HUES64 (cell line): Measurements from ENCODE around the gene CPO.

ENCODE experiments used
- H3K27ac ChIP-seq: 2 replicates; pipeline ENCODE4 v1.7.0; 2013; ENCODE audit warnings: low read depth, low read length, inconsistent platforms
- H3K27me3 ChIP-seq: 2 replicates; pipeline ENCODE4 v1.6.1; 2013; ENCODE audit warnings: mild to moderate bottlenecking, low read length; ENCODE audit not compliant: insufficient read depth
- H3K36me3 ChIP-seq: 2 replicates; pipeline ENCODE4 v1.6.1; 2013; ENCODE audit warnings: mild to moderate bottlenecking, low read length; ENCODE audit not compliant: insufficient read depth
- H3K4me1 ChIP-seq: 2 replicates; pipeline ENCODE4 v1.6.1; 2013; ENCODE audit warnings: mild to moderate bottlenecking, low read length, moderate library complexity; ENCODE audit not compliant: insufficient read depth
- H3K4me3 ChIP-seq: 2 replicates; pipeline ENCODE4 v1.5.1; 2013; ENCODE audit warnings: mild to moderate bottlenecking, low read length, moderate library complexity
- H3K9ac ChIP-seq: 2 replicates; pipeline ENCODE4 v1.6.1; 2013; ENCODE audit warnings: mild to moderate bottlenecking, low read depth, low read length
- H3K9me3 ChIP-seq: 2 replicates; pipeline ENCODE4 v1.6.1; 2013; ENCODE audit warnings: low read depth, low read length; ENCODE audit not compliant: insufficient read depth
- WGBS: fragments of 150-250, 120-280 bp; methylation state at CpG from one replicate; pipeline ENCODE4 v1.1.7; 2013; ENCODE audit warnings: missing lambda C conversion rate; 5-methylcytosine and 5-hydroxymethylcytosine counted together

The CPO gene

GRCh38 chr2:207015901-207016300 lies 76.6 kb downstream of the CPO start:
- Histone ChIP-seq H3K36me3 (no peaks in the 10 kb centered on the region), H3K27me3 (no peaks in the 10 kb centered on the region), H3K4me1 (peaks cover 3% of the 10 kb centered on the region; the same call in 1 of the 2 replicates), H3K27ac (no peak overlapping the region), H3K9ac (no peak overlapping the region), H3K4me3 (no peak overlapping the region), H3K9me3 (peaks cover 9% of the 10 kb centered on the region; the same call in 1 of the 2 replicates)
- 84% methylated on average over 2 of the region's 3 CpGs for WGBS
